NCI-H345 treated with DMSO at 0.1 percent for 48 hours (cell line): Measurements from ENCODE around the gene HOMER2.
"Not testable (repeated sequence)": the region's sequence is repeated elsewhere in the genome, so short reads cannot be mapped to it uniquely, and the experiment has no call there.

Source experiments
- DNase-seq: peaks from one replicate; lab custom pipeline; 2025; ENCODE audit not compliant: unreplicated experiment; lab: John Stamatoyannopoulos, UW

Gene HOMER2

DNA sequence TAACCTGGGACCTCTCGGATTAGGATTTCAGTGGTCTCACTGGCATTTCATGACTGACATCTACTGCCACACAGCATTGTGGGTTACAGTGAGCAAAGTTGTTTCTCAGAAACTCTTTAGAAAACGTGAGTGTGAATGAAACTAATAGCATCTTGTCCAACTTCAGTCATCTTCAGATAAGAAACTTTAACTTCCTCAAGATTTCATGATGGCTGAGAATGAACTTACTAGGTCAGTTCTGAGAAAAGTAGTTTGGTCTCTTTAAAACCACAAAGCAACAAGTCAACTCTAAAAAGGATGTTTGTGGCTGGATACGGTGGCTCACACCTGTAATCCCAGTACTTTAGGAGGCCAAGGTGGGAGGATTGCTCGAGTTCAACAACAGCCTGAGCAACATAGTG is 14.2 kb upstream of the HOMER2 start:
- DNase-seq: no peak

DNA sequence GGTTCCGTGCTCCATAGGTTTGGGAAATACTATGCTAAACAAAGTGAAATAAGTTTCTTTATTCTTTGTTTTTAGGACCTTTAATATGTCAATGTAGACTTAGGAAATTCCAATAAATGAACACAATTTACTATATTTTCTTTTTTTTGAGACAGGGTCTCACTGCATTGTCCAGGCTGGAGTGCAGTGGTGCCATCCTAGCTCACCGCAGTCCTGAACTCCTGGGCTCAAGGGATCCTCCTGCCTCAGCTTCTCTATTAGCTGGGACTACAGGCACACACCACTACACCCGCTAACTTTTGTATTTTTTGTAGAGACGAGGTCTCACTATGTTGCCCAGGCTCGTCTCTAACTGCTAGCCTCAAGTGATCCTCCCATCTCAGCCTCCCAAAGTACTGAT is 12.4 kb upstream of the HOMER2 start:
- no peak for DNase-seq

DNA sequence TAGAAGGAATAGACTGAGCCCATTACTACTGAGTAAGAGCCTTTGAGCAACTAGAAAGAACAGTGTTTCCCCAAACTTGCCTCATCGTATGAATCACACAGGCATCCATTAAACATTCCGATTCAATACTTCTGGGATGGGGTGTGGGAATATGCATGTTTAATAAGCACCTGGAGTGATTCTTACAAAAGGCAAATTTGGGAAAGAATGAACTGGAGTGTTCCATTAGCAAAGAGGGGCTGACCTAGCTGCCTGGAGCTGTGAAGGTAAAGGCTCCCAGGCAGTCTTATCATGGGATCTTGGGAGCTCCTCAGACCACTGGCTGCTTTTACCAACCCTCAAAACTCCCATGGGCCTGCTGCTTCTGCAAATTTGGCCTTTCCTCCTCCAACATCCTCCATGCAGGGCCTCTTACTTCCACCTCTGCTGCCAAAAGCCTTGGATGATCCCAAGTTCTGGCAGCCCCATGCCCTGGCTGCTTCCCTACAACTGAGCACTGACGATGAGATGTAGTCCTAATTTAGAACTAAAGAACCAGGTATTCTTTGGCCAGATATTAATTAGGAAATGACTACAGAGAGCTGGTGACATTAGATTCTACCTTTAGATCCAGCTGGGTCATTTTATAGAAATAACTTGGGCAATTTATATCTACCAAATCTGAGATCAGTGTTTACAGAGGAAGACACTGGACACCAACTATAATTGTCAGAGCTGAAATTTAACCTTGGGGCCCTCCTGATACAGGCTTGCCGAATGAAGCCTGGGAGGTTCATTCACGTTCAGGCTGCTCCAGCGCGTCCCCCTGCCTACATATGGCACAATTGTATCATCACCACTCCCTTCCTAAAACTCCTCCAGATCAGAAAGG is 11.2 kb upstream of the HOMER2 start:
- no peak for DNase-seq

DNA sequence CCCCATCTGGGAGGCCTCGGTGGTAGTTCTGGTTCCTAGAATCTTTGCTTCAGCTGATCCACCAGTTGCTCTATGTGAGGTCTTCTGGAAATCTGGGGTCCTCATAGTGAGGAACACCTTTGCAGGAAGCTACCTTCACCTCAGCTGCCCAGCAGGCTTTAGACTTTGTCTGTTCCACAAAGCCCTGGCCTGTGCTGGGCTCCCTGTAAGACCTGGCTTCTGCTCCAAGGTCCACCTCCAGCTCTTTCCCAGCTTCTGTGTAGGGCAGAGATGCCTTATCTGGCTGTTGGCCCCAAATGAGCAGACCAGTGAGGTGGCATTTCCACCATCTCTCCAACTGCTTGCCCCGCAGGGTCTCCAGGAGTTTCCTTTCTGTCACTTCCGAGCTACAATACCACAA is 8.2 kb upstream of the HOMER2 start:
- no peak for DNase-seq

DNA sequence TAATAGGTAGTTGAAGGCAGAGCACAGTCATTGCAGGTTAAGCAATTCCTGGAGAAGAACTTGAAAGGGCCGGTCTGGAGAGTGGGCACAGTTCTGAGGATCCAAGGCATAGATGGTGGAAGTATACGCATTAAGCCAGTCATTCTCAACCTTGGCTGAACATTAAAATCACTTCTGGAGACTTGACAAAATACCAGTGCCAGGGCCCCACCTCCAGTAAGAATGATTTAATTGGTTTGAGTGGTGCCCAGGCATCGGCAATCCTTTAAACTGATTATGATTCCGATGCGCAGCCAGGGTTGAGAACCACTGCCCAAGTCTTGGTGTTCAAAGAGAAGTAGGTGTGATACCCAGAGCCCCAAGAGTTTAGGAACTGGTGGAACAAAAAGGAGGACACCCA is 6.9 kb upstream of the HOMER2 start:
- no peak for DNase-seq

DNA sequence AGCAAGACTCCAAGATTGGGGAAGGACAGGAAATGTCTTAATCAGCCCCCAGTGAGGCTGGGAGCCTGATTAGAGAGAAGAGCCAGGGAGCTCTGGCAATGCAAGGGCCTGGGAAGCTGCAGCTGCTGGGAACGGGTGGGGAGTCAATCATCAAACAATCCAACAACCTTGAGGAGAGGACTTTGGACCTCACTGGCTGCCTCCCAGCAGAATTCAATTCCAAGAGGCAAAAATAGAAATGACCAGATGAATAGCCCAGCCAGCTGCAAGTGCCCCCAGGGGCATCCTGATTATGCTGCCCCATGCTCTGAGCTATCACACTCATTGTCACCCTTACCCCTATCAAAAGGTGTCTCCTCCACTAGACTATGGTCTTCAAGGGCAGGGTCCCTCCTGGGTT is 6.1 kb upstream of the HOMER2 start:
- no peak for DNase-seq

DNA sequence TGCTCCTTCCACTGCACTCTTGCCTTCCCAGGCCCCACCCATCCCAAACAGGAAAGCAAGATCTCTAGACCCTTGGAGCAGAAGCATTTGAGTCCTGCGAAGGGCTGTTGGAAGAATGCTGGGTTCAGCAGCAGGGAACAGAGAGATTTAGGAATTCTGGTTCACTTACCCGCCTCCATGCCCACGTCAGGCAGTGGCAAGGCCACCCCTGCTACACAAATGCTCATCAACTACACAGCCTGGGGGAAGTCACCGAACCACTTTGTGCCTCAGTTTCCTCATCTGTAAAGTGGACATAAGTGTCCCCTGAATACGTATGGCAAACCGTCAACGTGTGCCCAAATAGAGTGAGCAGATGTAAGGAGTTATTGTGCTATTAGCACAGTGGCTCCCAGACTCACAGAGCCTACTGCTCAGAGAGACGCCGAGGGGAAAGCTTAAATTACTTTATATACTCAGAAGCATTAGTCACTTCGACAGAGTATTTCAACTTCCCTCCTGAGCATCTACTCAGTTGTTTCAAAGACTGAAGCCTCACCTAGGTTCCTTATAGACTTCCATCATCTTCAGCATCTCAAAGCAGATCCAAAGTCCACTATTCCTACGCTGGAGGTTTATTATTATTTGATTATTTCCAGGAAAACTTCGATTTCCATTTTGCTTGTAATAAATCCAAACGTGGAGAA is 905 bp downstream of the HOMER2 start:
- no peak for DNase-seq

DNA sequence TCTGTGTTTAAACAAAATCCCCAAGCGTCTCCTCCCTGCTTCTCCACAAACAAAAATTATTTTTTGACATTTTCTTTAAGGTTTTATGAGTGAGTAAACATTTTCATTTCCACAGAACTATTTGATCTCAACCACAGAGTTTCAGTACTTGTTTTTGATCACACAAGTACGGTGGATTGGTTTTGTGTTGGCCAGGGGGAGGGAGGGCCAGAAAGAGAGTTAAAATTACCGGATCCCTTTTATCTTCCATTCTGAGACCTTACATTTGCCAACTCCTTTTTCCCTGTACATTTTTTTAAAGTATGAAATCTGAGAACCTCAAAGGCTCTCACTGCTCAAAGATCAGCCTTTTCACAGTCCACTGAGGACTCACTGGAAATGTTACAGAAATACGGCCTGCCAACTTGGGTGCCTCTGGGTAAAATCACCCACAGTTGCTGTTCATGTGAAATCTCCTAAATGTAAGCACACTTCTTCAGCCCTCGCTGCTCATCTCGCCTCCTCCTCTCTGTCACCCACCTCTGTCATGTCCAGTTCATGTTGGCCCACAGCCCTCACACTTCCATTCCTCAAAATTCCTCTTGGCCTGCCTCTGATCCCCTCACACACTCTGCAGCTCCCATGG is 1.7 kb downstream of the HOMER2 start:
- no peak for DNase-seq

DNA sequence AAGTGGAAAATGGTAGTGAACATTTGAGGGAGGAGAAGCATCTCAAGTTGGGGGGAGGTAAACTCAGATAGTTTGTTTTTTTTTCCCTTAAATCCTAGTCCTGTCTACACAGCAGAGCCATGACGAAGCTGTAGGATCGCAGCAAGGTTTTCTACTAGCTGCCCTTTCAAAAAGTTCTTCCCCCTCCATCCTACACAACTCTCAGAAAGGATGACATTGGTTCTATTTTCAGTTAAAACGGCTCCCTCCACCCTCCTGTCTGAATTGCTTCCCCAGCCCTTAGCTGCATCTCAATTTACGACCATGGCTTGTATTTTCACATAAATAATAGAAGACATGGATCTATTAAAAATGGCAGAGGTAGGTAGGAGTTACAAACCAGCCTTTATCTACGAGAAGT is 2.2 kb downstream of the HOMER2 start:
- DNase-seq: no peak

DNA sequence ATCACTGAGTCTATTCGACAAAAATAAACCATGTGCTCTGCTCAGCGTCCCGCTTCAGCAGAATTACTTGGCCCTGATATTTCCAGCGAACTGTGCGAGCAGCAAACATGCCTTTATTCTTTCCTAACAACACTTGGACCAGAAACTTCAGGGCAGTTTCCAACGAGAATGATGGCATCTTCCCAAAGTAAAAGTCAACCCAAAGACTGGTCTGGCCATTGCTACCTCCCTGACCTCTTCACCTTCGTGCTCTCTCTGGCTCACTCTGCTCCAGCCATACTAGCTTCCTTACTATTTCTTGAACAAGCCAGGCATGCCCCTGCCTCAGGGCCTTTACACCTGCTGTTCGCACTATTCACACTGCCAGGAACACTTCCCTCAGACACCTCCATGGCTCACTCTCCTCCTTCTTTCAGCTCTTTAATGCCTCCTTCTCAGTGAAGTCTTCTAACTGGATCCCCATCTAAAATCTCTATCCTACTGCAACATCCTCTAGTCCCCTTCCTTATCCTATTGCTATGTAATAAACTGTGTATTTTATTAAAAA is 6.3 kb downstream of the HOMER2 start:
- DNase-seq: no peak

DNA sequence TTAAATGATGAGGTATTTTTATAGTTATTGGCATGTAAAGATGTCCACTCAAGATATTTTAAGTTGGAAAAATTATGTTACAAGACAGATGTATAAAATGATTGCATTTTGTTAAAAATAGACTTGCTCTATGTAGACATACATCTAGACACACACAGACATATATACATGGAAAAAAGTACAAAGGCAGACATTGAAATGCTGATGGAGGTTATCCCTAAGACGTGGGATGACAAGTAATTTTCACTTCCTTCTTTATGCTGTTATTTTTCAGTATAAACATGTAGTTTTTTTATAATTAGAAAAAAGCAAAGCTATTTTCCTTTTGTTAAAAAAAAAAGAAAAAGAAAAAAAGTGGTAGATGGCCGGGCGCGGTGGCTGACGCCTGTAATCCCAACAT is 7.2 kb downstream of the HOMER2 start:
- no peak for DNase-seq

DNA sequence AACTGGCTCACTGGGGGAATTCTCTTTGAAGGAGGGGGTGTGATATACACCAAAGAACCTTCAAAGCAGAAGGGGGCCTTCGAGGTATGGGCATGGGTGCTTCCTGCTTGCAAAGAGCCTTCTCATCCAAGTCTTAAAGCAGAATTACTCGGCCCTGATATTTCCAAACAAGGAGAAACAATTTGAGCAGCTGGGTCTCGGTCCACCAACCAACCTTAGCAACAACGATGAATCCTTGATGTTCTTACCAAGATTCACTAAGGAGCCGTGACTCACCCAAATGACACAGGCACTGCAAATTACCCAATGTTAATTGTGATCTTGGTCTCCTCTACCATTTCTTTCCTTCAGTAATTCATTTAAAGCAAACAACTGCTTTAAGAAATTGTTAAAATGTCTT is 7.7 kb downstream of the HOMER2 start:
- DNase-seq: no peak

DNA sequence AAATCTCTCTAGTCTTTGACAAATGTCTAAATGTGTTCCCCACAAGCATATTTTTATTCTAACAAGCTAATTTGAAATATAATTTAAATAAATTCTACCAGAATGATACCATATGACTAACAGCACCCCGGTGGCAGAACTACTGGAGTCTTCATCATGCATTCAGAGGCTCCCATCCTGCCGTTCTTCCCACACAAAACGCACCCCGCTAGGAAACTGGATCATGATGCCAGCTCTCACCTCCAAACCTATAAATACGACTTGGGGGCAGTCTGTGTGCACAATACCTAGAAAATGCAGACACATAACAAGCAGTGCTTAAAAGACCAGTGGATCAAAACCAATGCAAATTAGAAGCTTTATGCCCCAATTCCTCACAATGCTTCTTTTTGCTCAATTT is 8.5 kb downstream of the HOMER2 start:
- no peak for DNase-seq

DNA sequence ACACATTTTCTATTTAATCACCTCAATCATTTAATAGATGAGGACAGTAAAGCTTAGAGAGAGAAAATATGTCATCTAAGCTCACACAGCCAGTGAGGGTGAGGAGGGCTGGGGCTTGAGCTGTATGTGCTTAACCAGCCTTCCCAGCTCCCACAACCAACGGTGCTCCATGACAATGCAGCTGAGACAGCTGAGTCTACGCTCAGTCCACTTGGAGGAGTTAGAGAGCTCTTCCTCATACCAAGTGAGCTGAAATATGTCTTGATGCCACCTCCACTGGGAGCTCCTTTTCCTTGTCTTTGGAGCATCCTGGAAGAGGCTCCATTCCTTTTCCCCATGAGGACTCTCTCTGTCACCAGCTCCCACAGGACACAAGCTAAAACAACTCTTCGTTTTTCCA is 9.3 kb downstream of the HOMER2 start:
- DNase-seq: no peak

DNA sequence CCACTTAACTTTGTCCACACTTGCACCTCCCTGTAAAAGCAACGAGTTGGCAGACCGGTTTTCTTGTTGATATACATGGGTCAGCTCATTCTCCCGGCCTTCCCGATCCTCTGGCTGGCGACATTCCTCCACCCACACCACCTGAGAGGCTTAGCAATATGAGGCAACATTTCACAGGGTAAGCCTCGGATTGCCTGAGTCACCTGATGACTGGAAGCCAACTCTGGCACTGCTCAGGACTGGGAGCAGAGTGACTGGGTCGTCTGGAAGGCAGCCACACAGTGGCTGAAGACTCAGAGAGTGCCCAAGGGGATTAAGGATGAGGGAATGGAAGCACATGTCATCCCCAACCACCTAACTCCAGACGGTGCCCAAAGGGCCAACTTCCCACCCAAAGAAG is 9.8 kb downstream of the HOMER2 start:
- no peak for DNase-seq

DNA sequence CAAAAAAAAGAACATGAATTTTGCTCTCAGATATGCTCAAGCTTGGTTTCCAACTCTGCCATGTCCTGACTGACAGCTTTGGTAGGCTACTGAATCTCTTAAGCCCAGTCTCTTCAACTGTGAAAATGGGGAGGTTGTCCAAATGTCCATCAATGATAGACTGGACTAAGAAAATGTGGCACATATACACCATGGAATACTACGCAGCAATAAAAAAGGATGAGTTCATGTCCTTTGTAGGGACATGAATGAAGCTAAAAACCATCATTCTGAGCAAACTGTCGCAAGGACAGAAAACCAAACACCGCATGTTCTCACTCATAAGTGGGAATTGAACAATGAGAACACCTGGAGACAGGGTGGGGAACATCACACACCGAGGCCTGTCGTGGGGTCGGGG is 12.8 kb downstream of the HOMER2 start:
- DNase-seq: not testable (repeated sequence)

DNA sequence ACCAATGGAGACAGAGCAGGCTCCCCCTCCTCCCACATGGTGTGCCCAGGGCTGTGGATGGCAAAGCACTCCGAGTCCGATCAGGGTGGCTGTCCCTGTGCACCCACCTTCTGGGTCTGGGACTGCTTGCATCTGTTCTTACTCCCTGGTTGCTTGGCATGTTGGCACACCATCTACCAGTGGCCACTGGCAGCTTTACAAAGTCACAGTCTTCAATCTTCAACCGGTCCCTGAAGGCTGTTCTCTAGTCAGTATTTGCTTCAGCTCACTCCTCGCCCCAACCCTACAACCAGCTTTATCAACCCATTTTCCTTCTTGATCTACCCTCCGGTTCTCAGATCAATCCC is 14.8 kb downstream of the HOMER2 start:
- no peak for DNase-seq

DNA sequence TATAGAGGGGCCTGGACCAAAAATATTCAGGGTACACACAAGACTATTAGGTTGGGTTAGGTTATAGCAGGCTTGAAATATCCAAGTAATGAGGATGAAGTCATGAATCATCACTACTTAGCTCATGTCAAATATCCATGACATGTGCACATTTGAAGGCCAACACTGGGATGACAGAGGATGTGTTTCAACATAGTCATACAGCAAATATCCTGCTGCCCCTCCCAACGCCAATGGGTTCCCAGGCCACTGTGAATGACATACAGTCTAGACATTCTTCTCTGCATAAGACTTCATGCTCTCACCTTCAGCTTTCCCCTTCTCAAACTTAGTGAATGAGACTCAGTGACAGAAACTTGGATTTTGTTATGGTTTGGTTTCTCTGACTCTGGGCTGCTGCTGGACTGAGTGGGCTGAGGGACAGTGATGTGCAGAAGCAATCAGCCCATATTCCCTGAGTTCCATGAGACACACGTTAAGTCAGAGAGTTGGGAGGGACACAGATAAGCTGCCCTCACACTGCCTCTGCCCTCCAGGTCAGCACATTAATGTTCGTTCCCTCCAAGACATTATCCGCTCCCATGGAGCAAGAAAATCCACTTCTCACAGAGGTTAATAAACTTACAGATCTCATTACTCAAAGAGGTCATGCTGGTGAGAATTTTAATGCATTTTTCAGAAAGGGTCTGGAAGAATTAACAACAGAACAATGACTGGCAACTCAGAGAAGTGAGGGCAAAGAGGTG is 15.4 kb downstream of the HOMER2 start:
- no peak for DNase-seq

DNA sequence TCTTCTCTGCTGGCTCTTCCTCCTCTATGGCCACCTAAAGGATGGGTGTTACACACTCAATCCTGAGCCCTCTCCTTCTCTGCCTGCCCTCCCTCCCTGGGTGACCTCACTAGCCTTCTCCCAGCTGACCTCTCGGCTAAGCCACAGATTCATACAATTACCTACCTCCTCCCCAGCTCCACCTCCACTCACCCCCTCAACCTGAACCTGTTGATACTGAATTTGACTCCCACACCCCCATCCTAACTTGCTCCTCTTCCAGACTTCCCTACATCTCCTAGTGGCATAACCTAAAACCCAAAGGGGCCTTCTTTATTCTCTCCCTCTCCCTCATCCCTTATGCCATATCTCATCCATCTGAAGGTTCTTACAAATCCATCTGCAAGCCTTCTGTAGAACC is 17.1 kb downstream of the HOMER2 start:
- no peak for DNase-seq

DNA sequence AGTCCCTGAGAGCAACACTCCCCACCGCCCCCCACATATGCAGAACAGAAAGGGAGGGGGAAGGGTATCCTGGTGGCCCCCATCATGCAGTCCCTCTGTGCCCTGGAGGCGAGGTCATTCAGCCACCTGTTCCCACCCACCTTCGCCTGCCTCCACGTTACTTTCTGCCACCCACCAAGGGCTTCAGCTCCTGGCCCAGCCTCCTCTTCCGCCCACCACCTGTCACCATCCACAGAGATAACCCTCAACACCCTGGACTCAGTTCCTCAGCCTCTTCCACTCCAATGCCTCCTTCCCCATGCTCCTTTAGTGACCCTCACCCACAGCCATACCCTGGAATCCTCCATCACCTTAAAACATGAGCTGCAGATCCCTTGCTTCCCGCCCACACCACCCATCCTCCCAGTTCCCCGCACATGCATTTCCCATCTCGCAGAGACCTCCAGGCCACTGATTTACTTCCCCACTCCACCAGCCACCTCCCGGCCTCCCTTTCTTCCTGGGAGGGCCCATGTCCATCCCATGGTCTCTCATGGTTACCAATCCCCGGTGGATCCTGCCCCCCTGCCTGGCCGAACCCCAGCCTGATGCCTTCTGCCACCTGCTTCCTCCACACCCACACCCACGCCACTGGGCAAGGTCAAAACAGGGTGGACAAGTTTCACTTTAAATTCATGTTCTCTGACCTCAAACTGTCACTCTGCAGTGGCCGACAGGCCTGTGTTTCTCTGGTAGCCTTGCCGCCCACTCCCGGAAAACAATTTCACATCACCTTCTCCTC is 18.2 kb downstream of the HOMER2 start:
- no peak for DNase-seq

DNA sequence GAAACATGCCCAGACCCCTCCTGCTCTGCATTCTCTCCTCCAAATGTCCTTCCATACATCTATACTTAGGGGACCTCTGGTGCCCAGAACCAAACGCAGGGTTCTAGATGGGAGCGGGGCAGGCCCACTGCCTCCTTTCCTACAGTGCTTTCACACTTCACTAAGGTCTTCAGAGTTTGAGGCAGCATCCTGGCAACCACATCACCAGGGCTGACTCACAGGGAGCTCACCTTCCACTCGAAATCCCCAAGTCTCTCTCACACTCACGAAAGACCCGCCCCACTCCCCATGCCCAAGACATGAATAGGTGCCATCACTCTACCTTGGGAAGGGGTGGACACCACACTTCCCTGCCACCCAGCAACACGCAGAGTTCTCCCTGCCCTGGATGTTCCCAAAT is 18.9 kb downstream of the HOMER2 start:
- no peak for DNase-seq
